PFSK-1 (cell line): Measurements from ENCODE around the gene C5orf46.

ENCODE experiments used
- FOXP2 ChIP-seq: optimal IDR thresholded peaks from 2 replicates; pipeline ENCODE3; 2011; ENCODE audit warnings: borderline replicate concordance, control low read depth, inconsistent platforms; ENCODE audit not compliant: insufficient read depth; ENCODE audit errors: extremely low read length, extremely low read depth
- SIN3A ChIP-seq: IDR thresholded peaks from 2 replicates; pipeline ENCODE4 v1.6.1; 2012; ENCODE audit warnings: mild to moderate bottlenecking, low read length, moderate library complexity, borderline replicate concordance; ENCODE audit not compliant: insufficient read depth

DNA sequence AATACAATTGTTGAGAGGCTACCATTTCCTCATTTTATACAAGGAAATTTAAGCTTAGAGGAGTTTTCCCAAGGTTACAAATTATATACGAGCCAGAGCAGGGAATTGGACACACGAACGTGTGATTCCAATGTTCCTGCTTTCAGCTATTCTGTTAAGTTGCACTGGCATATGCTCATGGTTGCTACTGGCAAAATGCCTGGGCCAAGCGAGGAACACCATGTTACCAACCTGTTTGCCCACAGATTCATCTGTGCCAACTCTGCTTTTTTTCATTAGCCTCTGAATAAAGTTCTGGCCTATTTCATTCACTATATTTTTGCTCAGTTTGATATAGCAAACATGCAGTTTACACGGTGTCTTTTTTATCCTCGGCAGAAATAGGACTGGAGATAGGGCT, 5.1 kb upstream of the C5orf46 start:
- TF ChIP-seq SIN3A (no peak), FOXP2 (no peak)
